Uterus (tissue), 4 donors: ENCODE measurements around the gene CD48. TPM values are rescaled to one million over a fixed set of nuclear protein-coding genes. Genes with fewer than 3 reads are reported as not detected.

Experiments
- DNase-seq, 2 donors: peaks; one replicate each; pipeline ENCODE4 v3.0.0-alpha.2; 2019 to 2020
- H3K27ac ChIP-seq, 2 donors: fragments of 200-600 bp; sonication (generic); 1 replicate in 1 of 2; 2 replicates in 1 of 2; pipeline ENCODE4 v1.5.1; 2016 to 2018
- H3K27me3 ChIP-seq, 2 donors: fragments of 200-600 bp; sonication (generic); one replicate each; pipeline ENCODE4 v1.5.1; 2018 to 2019; ENCODE audit warnings: control low read depth in 1 of 2
- H3K36me3 ChIP-seq, 2 donors: fragments of 200-600 bp; sonication (generic); one replicate each; pipeline ENCODE4 v1.5.1; 2019; ENCODE audit warnings: control low read depth in 1 of 2
- H3K4me1 ChIP-seq, 2 donors: fragments of 200-600 bp; sonication (generic); one replicate each; pipeline ENCODE4 v1.5.1; 2018 to 2019; ENCODE audit warnings: control low read depth in 1 of 2
- H3K4me3 ChIP-seq, 2 donors: fragments of 200-600 bp; sonication (generic); 1 replicate in 1 of 2; 2 replicates in 1 of 2; pipeline ENCODE4 v1.5.1; 2018 to 2019; ENCODE audit warnings: mild to moderate bottlenecking in 1 of 2
- H3K9me3 ChIP-seq, 2 donors: fragments of 200-600 bp; sonication (generic); one replicate each; pipeline ENCODE4 v1.5.1; 2019; ENCODE audit warnings: control low read depth in 1 of 2
- CTCF ChIP-seq, 4 experiments: fragments of 200-600 bp in 2 of 4; fragments of 450-650 bp in 2 of 4; sonication (generic) in 2 of 4; IDR thresholded peaks; one replicate each; pipeline ENCODE4 v1.5.1; 2016 to 2019; ENCODE audit warnings: antibody characterized with exemption in 4 of 4, mild to moderate bottlenecking in 2 of 4, moderate library complexity in 1 of 4
- POLR2A ChIP-seq, 2 donors: fragments of 450-650 bp; IDR thresholded peaks; one replicate each; pipeline ENCODE4 v1.6.1; 2016; ENCODE audit warnings: antibody characterized with exemption in 2 of 2, mild to moderate bottlenecking in 1 of 2, moderate library complexity in 1 of 2
- intact Hi-C: fragments of 100-400 bp; cut with DNase I; formaldehyde crosslinking; loops from one replicate; pipeline ENCODE4 v1.15.1; 2023; ENCODE audit warnings: low total_unique reads
- total RNA-seq, 4 donors: library from RNA; depleted of rRNA in 3 of 4; stranded (reverse); fragments of >200 nt in 3 of 4; gene quantifications; one replicate each; pipeline versions ENCODE4 v1.1.0 to v1.2.4, GENCODE V29; 2014 to 2023
- donor health status: DM: yes; HTN: yes; CAD: no.

Gene CD48
- total RNA-seq, 4 donors from 2014 or later: 0.51 to 10.0 (median 2.6) TPM

GRCh38 chr1:160726498-160727315 is 15.1 kb upstream of the CD48 start:
- Histone ChIP-seq H3K36me3 (no peaks in the 10 kb centered on the region), H3K4me3 (no peak overlapping the region), H3K4me1 (no peaks in the 10 kb centered on the region), H3K9me3 (no peaks in the 10 kb centered on the region), H3K27me3 (no peaks in the 10 kb centered on the region), H3K27ac (no peak overlapping the region)
- DNase-seq: no peak
- TF ChIP-seq POLR2A (IDR thresholded peaks at IDR 0.05): no peak
- peak; percentile 11 to 46 (median 33) for TF ChIP-seq CTCF (IDR thresholded peaks at IDR 0.05)
- intact Hi-C loops: no loop called here

- intact Hi-C loops: no loop called here
- DNase-seq: no peak
- Histone ChIP-seq H3K27ac (no peak overlapping the region), H3K36me3 (no peaks in the 10 kb centered on the region), H3K4me3 (no peak overlapping the region), H3K27me3 (no peaks in the 10 kb centered on the region), H3K9me3 (no peaks in the 10 kb centered on the region), H3K4me1 (no peaks in the 10 kb centered on the region)
- no peak for TF ChIP-seq POLR2A (IDR thresholded peaks at IDR 0.05)
Measured at GRCh38 chr1:160726114-160726497, 14.5 kb upstream of the CD48 start.

GRCh38 chr1:160724465-160725242 is 13.0 kb upstream of the CD48 start:
- Histone ChIP-seq H3K27me3 (no peaks in the 10 kb centered on the region), H3K9me3 (no peaks in the 10 kb centered on the region), H3K4me1 (no peaks in the 10 kb centered on the region), H3K27ac (no peak overlapping the region), H3K4me3 (no peak overlapping the region), H3K36me3 (no peaks in the 10 kb centered on the region)
- DNase-seq: no peak
- intact Hi-C loops: no loop called here
- TF ChIP-seq CTCF (IDR thresholded peaks at IDR 0.05) (no peak), POLR2A (IDR thresholded peaks at IDR 0.05) (no peak)

- no peak overlapping the region for H3K27ac ChIP-seq
- no peaks in the 10 kb centered on the region for H3K4me1 ChIP-seq
- no peaks in the 10 kb centered on the region for H3K36me3 ChIP-seq
- no peaks in the 10 kb centered on the region for H3K27me3 ChIP-seq
- intact Hi-C loops: no loop called here
- H3K9me3 ChIP-seq: no peaks in the 10 kb centered on the region
- TF ChIP-seq CTCF (IDR thresholded peaks at IDR 0.05) (no peak), POLR2A (IDR thresholded peaks at IDR 0.05) (no peak)
- no peak for DNase-seq
- H3K4me3 ChIP-seq: no peak overlapping the region
Measured at GRCh38 chr1:160723332-160723731, 11.7 kb upstream of the CD48 start.

GRCh38 chr1:160722726-160723125 is 11.1 kb upstream of the CD48 start:
- Histone ChIP-seq H3K4me1 (no peaks in the 10 kb centered on the region), H3K36me3 (no peaks in the 10 kb centered on the region), H3K27me3 (no peaks in the 10 kb centered on the region), H3K4me3 (no peak overlapping the region), H3K27ac (no peak overlapping the region), H3K9me3 (no peaks in the 10 kb centered on the region)
- intact Hi-C loops: no loop called here
- no peak for DNase-seq
- TF ChIP-seq POLR2A (IDR thresholded peaks at IDR 0.05): no peak

GRCh38 chr1:160721473-160721872 is 9.9 kb upstream of the CD48 start:
- Histone ChIP-seq H3K9me3 (no peaks in the 10 kb centered on the region), H3K27me3 (no peaks in the 10 kb centered on the region), H3K4me1 (no peaks in the 10 kb centered on the region), H3K36me3 (no peaks in the 10 kb centered on the region), H3K27ac (no peak overlapping the region), H3K4me3 (no peak overlapping the region)
- intact Hi-C loops: no loop called here
- TF ChIP-seq CTCF (IDR thresholded peaks at IDR 0.05): no peak
- no peak for TF ChIP-seq POLR2A (IDR thresholded peaks at IDR 0.05)
- no peak for DNase-seq
